Measurements from ENCODE around the gene VILL.

GRCh38 chr3:38032328-38032865 is 41.8 kb downstream of the VILL start:
- no peak for TF ChIP-seq POLR2A (IDR thresholded peaks at IDR 0.05; ENCODE audit: low read depth, low read length)
- TF ChIP-seq TAF1 (IDR thresholded peaks at IDR 0.05; ENCODE audit: borderline replicate concordance, low read depth, low read length), result no peak

All from GM12892 (cell line).